Body of pancreas (tissue), 4 donors: ENCODE measurements around the gene SKAP1. TPM values are rescaled to one million over a fixed set of nuclear protein-coding genes. Genes with fewer than 3 reads are reported as not detected.

Experiments
- ATAC-seq: fragments of 150-250 bp; one replicate; pipeline ENCODE4 v1.9.1; 2016
- DNase-seq, 4 donors: peaks; one replicate each; pipeline ENCODE4 v3.0.0-alpha.2; 2019
- H3K27ac ChIP-seq, 4 donors: fragments of 200-600 bp; sonication (generic); 1 replicate in 3 of 4; 2 replicates in 1 of 4; pipeline versions ENCODE4 v1.5.1 to v1.6.1; 2016 to 2019; ENCODE audit warnings: mild to moderate bottlenecking in 1 of 4, mixed read lengths in 1 of 4, moderate library complexity in 1 of 4
- H3K27me3 ChIP-seq, 2 donors: fragments of 200-600 bp; sonication (generic); one replicate each; pipeline ENCODE4 v1.6.0; 2016; ENCODE audit warnings: mild to moderate bottlenecking in 1 of 2
- H3K36me3 ChIP-seq, 2 donors: fragments of 200-600 bp; sonication (generic); replicated peaks in 1 of 2; 2 replicates each; pipeline ENCODE4 v1.5.1; 2016; ENCODE audit warnings: low read depth in 2 of 2; ENCODE audit not compliant: insufficient read depth in 1 of 2
- H3K4me1 ChIP-seq: fragments of 200-600 bp; sonication (generic); one replicate; pipeline ENCODE4 v1.6.0; 2016
- H3K4me3 ChIP-seq, 2 donors: fragments of 200-600 bp; sonication (generic); 1 replicate in 1 of 2; 2 replicates in 1 of 2; pipeline ENCODE4 v1.5.1; 2016 to 2019
- H3K9me3 ChIP-seq, 3 donors: fragments of 200-600 bp; sonication (generic); 1 replicate in 2 of 3; 2 replicates in 1 of 3; pipeline ENCODE4 v1.5.1; 2016
- POLR2A ChIP-seq, 3 donors: fragments of 450-650 bp; IDR thresholded peaks; one replicate each; pipeline ENCODE4 v1.6.1; 2016; ENCODE audit warnings: antibody characterized with exemption in 3 of 3, mild to moderate bottlenecking in 2 of 3
- WGBS, 2 donors: methylation state at CpG; one replicate each; pipeline ENCODE4 v1.1.5; 2017; 5-methylcytosine and 5-hydroxymethylcytosine counted together
- intact Hi-C: fragments of 100-400 bp; cut with DNase I; formaldehyde crosslinking; loops from one replicate; pipeline ENCODE4 v1.15.1; 2023
- microRNA counts, 2 donors: library from miRNA; unstranded; fragments of <30 nt; microRNA quantifications; one replicate each; lab custom pipeline; 2017
- microRNA-seq, 2 donors: library from miRNA; unstranded; fragments of <30 nt; microRNA quantifications; one replicate each; pipeline ENCODE4, GENCODE V29; 2016; ENCODE audit warnings: borderline number of aligned reads in 2 of 2, borderline replicate concordance in 2 of 2
- small RNA-seq: library from RNA; depleted of rRNA; stranded (forward); fragments of <200 nt; gene quantifications from one replicate; pipeline ENCODE3, GENCODE V24; 2016
- total RNA-seq, 2 donors: library from RNA; depleted of rRNA; stranded (reverse); fragments of >200 nt; gene quantifications; one replicate each; pipeline ENCODE4 v1.1.0, GENCODE V29; 2016
- TF ChIP-seq, protein P1 (sequence below), 7 experiments: fragments of 450-650 bp in 4 of 7; fragments of 200-600 bp in 3 of 7; sonication (generic) in 3 of 7; IDR thresholded peaks; one replicate each; pipeline ENCODE4 v1.5.1; 2016 to 2019; ENCODE audit warnings: antibody characterized with exemption in 7 of 7

The SKAP1 gene
- total RNA-seq, 2 donors from 2014 or later: 0.78 to 4.0 TPM

DNA sequence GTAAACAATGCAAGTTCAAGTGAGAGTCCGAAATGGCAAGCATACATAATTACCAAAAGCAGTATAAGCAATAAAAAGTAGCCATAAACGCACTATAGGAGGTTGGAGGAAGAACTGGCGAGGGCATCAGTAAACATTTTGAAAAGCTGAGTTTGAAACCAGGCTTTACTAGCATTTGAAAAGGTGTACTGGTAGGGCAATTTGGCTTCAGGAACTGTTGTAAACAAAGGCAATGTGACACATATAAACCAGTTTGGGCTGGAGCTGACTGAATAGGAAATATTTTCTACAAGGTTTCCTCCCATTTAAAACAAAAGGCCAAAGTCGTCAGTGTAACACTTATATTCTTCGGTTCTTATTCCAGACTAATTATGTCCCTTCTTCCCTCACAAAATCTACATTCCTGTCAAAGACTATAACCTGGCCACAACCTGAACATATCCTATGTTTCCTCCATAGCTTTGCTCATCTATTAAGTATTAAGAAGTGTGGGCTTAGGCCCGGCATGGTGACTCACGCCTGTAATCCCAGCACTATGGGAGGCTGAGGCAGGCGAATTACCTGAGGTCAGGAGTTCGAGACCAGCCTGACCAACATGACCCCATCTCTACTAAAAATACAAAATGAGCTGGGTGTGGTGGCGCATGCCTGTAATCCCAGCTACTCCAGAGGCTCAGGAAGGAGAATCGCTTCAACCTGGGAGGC is 336.5 kb downstream of the SKAP1 start:
- Histone ChIP-seq H3K27ac (no peak overlapping the region), H3K27me3 (no peaks in the 10 kb centered on the region), H3K9me3 (no peaks in the 10 kb centered on the region), H3K4me1 (peaks cover 4% of the 10 kb centered on the region), H3K4me3 (no peak overlapping the region), H3K36me3 (no peaks in the 10 kb centered on the region)
- intact Hi-C loops: no loop called here
- 85 to 86% methylated on average over 9 to 11 of the region's 11 CpGs for WGBS, 2 donors
- TF ChIP-seq, protein P1, sequence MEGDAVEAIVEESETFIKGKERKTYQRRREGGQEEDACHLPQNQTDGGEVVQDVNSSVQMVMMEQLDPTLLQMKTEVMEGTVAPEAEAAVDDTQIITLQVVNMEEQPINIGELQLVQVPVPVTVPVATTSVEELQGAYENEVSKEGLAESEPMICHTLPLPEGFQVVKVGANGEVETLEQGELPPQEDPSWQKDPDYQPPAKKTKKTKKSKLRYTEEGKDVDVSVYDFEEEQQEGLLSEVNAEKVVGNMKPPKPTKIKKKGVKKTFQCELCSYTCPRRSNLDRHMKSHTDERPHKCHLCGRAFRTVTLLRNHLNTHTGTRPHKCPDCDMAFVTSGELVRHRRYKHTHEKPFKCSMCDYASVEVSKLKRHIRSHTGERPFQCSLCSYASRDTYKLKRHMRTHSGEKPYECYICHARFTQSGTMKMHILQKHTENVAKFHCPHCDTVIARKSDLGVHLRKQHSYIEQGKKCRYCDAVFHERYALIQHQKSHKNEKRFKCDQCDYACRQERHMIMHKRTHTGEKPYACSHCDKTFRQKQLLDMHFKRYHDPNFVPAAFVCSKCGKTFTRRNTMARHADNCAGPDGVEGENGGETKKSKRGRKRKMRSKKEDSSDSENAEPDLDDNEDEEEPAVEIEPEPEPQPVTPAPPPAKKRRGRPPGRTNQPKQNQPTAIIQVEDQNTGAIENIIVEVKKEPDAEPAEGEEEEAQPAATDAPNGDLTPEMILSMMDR (IDR thresholded peaks at IDR 0.05): no peak
- no peak for TF ChIP-seq POLR2A (IDR thresholded peaks at IDR 0.05)
- ATAC-seq (no peak), DNase-seq (no peak)

DNA sequence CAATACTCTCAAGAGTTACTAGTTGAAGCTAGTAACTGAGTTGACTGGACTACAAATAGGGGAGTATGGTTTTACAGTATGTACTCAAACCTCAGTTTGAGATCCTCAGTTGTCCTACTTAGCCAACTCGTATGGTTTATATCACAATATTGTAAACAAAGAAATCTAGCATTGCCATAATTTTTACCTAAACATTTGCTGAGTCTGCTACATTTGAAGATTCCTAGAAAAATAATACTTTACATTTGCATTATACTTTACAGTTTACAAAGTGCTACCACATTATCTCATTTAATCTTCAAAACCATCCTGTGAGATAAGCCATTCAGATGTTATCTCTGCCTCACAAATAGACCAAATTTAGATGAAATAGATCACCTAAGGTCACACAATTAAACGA is 345.1 kb downstream of the SKAP1 start:
- WGBS, 2 donors: 29 to 42% methylated on average over 2 of the region's 2 CpGs
- DNase-seq (no peak), ATAC-seq (no peak)
- no peaks in the 10 kb centered on the region for H3K36me3 ChIP-seq
- no peak overlapping the region for H3K27ac ChIP-seq
- H3K4me1 ChIP-seq: peaks cover 19% of the 10 kb centered on the region
- H3K4me3 ChIP-seq: no peak overlapping the region
- TF ChIP-seq, protein P1 (IDR thresholded peaks at IDR 0.05): no peak
- no peak for TF ChIP-seq POLR2A (IDR thresholded peaks at IDR 0.05)
- intact Hi-C loops: no loop called here
- H3K9me3 ChIP-seq: no peaks in the 10 kb centered on the region
- no peaks in the 10 kb centered on the region for H3K27me3 ChIP-seq

MicroRNAs within 50 kb of the gene (microRNA counts, 767-probe panel; counts per million panel counts)
- 0 to 736 counts per million in 2 donors for microRNA hsa-miR-1203 (lab: Ali Mortazavi, UCI)

Small RNAs within 50 kb of the gene (microRNA-seq; reads per million reads assigned to microRNA genes)
- 0 reads per million in 2 donors for gene MIR1203

Small RNAs within 50 kb of the gene (small RNA-seq; reads per million reads assigned to genes)
- not detected for gene MIR1203
- gene RF00012: not detected
- not detected for gene RF00019
- gene RNU6-1152P: not detected
- gene RNU6-1201P: not detected

Other genes with a start within 250 kb of the SKAP1 start
- gene HOXB1, start 100.8 kb upstream of the SKAP1 start, total RNA-seq: not detected
- 10 to 100 TPM; 13.7 to 32.3 TPM for gene HOXB2, start 114.9 kb upstream of the SKAP1 start, total RNA-seq
- 1 to 10 TPM in 1 of 2 donors, under 1 TPM in 1; 0.26 to 2.3 TPM for gene HOXB4, start 148.1 kb upstream of the SKAP1 start, total RNA-seq
- 1 to 10 TPM in 1 of 2 donors, not detected in 1; 2.9 TPM for gene HOXB3, start 160.0 kb upstream of the SKAP1 start, total RNA-seq
- gene HOXB5, start 163.6 kb upstream of the SKAP1 start, total RNA-seq: under 1 TPM in 1 of 2 donors, not detected in 1; 0.99 TPM
- gene HOXB6, start 174.8 kb upstream of the SKAP1 start, total RNA-seq: 1 to 10 TPM; 2.1 to 2.6 TPM
- under 1 TPM in 1 of 2 donors, not detected in 1; 0.52 TPM for gene HOXB7, start 180.8 kb upstream of the SKAP1 start, total RNA-seq
- gene HOXB8, start 185.1 kb upstream of the SKAP1 start, total RNA-seq: not detected
- gene HOXB9, start 196.1 kb upstream of the SKAP1 start, total RNA-seq: not detected